ENCODE results near the gene DTX3. TPM values are rescaled to one million over a fixed set of nuclear protein-coding genes. Genes with fewer than 3 reads are reported as not detected.

Gene DTX3
- total RNA-seq, 1 donor from 2014 or later: 7.2 TPM

DNA sequence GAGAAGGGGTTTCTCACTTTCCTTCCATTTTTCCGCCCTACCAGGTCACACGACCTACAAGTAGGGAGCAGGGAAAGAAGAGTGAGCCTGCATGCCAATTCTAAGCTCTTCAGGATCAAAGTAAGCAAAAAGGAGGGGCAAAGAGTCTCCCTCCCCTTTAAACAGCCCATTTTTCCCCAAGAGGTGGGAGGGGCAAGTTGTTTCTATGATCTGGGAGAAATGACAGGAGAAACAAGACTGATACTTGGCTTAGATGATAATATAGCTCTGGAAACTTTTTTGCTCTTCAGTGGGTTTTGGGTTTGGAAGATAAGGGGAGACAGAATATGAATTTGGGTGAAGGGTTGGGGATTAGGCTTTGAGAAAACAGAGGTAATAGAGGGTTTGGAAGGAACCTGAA lies 1.8 kb downstream of the DTX3 start:
- no peak for DNase-seq (ENCODE audit: low spot score)

GRCh38 chr12:57606821-57607220 lies 2.2 kb downstream of the DTX3 start:
- peak; percentile 71 for DNase-seq (ENCODE audit: low spot score)

GRCh38 chr12:57607958-57608663 lies 3.5 kb downstream of the DTX3 start:
- no peak for DNase-seq (ENCODE audit: low spot score)

GRCh38 chr12:57609101-57609780 lies 4.6 kb downstream of the DTX3 start:
- peak; percentile 64 for DNase-seq (ENCODE audit: low spot score)

DNA sequence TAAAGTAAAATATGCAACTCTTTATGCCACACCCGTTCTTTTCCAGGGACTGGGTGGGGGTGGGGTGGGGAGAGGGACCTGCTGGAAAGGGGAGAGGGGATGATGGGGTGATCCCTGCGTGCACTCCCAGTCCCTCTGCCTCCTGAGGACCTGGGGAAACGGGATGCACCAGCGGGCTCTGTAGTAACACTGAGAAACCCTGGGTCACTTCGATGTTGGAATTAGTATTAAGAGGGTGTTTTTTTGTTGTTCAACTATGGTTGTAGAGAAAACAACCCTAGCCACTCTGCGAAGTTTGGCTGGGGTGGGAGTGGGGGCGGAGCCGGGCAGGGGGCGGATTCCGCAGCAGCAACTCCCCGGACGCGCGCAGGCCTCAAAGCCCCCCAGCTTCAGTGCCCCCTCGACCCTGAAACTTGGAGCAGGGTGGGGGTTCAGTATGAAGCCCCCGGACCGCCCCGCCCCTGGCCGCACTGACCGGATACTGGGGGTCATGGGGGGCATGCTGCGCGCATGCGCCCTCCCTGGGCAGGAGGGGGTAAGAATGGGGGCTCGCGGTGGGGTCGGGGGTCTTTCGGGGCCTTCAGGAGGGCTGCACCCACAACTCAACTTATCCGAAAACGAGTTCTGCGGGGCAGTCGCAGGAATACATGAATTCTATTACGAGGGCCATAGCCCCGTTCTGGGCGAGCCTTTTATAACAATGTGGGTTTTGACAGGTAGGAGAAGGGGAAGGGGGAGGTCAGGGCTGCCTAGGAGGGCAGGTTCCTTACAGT lies 5.3 kb downstream of the DTX3 start:
- peak; percentile 30 for DNase-seq (ENCODE audit: low spot score)

GRCh38 chr12:57610554-57611107 lies 6.0 kb downstream of the DTX3 start:
- DNase-seq (ENCODE audit: low spot score): peak; percentile 90

DNA sequence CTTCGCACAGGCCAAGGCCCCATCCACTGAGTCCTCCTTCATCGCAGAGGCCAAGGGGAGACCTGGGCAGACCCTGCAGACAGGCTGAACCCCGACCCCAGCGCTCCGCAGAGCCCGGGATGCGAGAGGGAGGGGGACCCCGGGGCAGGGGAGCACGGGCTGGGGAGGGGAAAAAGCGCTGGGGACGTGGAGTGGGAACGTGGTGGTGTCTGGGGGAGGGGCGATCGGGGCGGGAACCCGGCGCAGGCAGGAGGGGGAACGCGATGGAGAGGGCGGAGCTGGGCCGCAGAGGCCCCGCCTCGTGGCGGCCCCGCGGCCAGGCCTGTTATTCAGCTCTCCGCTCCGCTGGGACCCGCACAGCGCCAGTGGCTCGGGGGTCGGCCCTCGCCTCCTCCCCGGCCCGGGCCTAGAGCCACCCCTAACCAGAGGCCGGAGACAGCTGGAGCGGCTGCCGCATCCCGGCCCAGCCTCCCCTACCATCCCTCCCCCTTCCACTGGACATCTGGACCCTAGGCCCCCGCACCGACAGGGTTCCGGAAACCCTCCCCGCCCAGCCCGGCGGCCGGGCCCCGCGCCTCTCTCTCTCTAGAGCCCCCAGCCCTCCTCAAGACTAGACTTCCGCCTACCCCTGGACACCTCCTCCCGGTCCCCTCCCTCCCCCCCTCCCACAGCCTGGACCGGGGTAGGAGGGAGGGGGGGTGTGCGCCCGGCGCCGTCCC lies 6.6 kb downstream of the DTX3 start, which contains the start of gene ARHGEF25:
ARHGEF25 (plus strand) TSS at position 328 of the 719 bp plus-strand sequence. CDS start 460 bp downstream, outside the sequence.
- DNase-seq (ENCODE audit: low spot score): peak; percentile 90

DNA sequence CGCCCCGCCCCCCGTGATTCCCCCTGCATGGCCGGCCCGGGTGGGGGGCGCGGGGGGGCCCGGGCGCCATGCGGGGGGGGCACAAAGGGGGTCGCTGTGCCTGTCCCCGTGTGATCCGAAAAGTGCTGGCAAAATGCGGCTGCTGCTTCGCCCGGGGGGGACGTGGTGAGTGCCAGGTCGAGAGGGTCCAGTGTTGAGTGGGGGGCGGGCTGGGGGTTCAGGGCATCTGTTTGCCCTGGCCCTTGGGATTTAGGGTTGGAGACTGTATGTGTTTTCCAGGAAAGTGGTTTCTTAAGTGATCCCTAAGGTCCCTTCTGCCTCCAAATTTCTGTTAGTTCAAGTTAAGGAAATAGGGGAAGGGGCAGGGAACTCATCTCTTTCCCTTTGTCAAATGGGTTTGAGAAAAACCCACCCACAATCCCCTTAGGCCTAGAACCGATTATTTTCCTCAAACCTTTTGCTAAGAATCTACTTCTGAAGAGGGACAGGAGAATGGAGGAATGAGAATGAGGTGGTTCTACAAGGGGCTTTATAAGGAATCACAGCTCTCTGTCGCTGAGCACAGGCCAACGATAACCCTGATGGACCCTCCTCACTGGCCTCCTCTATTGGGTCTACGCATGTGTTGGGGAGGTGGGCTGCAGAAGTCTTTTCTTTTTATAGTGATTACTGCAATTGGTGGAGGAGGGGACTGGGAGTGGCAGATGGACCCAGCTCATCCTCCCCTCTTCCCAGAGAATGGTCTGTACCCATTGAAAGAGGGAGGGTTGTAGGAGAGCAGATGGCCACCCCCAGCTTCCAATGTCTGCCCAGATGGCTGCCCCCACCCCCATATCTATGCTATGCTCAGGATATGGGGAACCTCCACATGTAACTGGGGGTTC lies 7.4 kb downstream of the DTX3 start:
- DNase-seq (ENCODE audit: low spot score): peak; percentile 84

DNA sequence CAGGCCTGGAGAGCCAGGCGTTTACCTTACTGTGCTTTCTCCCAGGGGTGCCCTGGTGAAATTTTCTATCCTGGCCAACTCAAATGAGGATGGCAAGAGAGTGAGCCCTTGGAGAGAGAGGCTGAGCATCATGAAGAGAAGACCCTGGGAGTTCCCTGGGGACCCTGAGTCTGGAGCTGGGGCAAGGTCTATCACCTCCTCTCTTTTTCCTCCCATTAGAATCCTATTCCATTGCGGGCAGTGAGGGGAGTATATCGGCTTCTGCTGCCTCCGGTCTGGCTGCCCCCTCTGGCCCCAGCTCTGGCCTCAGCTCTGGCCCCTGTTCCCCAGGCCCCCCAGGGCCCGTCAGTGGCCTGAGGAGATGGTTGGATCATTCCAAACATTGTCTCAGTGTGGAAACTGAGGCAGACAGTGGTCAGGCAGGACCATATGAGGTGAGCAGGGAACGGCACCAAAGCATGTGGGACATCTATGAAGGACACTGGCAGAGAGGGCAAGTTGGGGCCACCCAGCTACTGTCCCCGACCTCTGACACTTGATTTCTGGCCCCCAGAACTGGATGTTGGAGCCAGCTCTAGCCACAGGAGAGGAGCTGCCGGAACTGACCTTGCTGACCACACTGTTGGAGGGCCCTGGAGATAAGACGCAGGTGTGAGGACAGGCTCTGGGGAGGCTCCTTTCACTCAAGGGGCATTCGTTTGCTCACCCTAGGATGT lies 8.2 kb downstream of the DTX3 start:
- peak; percentile 65 for DNase-seq (ENCODE audit: low spot score)

- peak; percentile 68 for DNase-seq (ENCODE audit: low spot score)
Observed at GRCh38 chr12:57613427-57614109, 8.9 kb downstream of the DTX3 start.

DNA sequence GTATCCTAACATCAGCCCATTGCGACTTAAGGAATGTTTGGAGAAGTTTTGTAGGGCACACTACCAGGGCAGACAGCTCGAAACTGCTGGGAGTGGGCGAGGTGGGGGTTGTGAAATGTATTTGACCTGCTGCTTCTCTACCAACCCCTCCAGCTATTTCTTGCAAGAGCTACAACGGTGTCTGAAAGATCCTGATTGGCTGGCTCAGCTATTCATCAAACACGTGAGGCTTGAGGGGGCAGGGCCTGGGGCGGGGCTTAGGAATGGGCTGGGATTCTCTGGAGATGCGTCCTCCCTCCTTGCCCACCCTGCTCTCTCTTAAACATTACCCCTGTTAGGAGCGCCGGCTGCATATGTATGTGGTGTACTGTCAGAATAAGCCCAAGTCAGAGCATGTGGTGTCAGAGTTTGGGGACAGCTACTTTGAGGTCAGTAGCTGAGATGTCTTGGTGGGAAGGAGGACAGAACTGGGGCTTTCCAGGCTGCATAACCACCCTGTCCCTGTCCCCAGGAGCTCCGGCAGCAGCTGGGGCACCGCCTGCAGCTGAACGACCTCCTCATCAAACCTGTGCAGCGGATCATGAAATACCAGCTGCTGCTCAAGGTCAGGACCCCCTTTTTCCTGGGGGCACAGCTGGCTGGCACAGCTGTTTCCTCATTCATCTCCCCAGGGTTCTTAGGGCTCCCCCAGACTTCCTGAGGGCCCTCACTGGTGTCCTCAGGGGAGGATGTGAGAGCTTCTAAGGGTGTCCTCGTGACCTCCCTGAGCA lies 9.7 kb downstream of the DTX3 start:
- peak; percentile 87 for DNase-seq (ENCODE audit: low spot score)

GRCh38 chr12:57614948-57615500 lies 10.4 kb downstream of the DTX3 start:
- peak; percentile 60 for DNase-seq (ENCODE audit: low spot score)

DNA sequence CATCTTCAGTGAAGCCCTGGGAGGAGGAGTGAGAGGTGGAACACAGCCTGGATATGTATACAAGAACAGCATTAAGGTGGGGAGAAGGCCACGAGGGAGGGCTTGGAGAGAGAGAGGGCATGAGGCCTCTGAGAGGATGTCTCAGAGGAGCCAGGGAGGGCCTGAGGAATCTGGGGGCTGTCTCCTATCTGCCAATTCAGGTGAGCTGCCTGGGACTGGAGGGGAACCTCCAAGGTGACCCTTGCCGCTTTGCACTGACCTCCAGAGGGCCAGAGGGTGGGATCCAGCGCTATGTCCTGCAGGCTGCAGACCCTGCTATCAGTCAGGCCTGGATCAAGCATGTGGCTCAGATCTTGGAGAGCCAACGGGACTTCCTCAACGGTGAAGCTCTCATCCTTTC lies 11.0 kb downstream of the DTX3 start:
- DNase-seq (ENCODE audit: low spot score): peak; percentile 60

GRCh38 chr12:57616383-57617101 lies 11.9 kb downstream of the DTX3 start:
- DNase-seq (ENCODE audit: low spot score): peak; percentile 57

- DNase-seq (ENCODE audit: low spot score): peak; percentile 55
Observed at GRCh38 chr12:57617942-57618341, 13.3 kb downstream of the DTX3 start.

GRCh38 chr12:57618431-57618830 lies 13.8 kb downstream of the DTX3 start:
- peak; percentile 55 for DNase-seq (ENCODE audit: low spot score)

DNA sequence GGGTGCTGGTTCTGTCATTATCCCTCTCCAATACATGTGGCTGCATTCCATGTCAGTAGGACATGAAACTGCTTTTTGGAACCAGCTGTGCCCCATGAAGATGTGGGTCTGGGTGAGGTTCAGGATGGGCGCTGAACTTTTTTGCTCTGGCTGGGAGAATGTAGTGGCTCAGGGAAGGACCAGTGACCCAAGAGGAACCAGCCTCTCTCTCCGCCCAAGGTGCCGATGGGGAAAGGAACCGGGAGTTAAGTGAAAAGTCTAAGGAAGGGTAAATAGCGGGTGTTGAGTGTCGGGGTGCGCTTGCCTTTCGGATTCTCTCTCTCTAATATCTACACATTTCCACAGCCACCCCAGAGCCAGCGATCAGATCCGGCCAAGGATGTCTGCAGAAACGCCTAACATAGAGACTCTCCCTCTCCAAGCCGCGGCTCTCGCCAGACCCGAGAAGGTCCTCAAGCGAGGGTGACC lies 14.4 kb downstream of the DTX3 start:
- peak; percentile 87 for DNase-seq (ENCODE audit: low spot score)

All from mesenteric fat pad (tissue), 1 donor.